ENCODE measurements around the gene PPP2R5A. TPM values are rescaled to one million over a fixed set of nuclear protein-coding genes. Genes with fewer than 3 reads are reported as not detected.
"Not testable (repeated sequence)": the region's sequence is repeated elsewhere in the genome, so short reads cannot be mapped to it uniquely, and the experiment has no call there.

The PPP2R5A gene
- total RNA-seq, 2 experiments from 2014 or later, result 42.7 to 44.0 TPM

GRCh38 chr1:212271823-212272485 lies 13.3 kb upstream of the PPP2R5A start:
- ATAC-seq (no peak), DNase-seq (no peak)
- H3K4me3 Mint-ChIP-seq, result no peak overlapping the region
- CTCF ChIA-PET, result interaction anchor here (0.6 to 1.3 kb wide), 2 partner anchors 201 to 1035 kb away, joined by 3 to 4 read pairs; no protein-coding TSS in a partner anchor
- H3K27ac Mint-ChIP-seq, result no peak overlapping the region
- peaks cover 20% of the 10 kb centered on the region for H3K27me3 Mint-ChIP-seq
- peaks cover 2% of the 10 kb centered on the region for H3K36me3 Mint-ChIP-seq
- H3K9me3 Mint-ChIP-seq (ENCODE audit: low read depth), result no peaks in the 10 kb centered on the region
- H3K4me1 Mint-ChIP-seq, result peaks cover 5% of the 10 kb centered on the region

- no peak overlapping the region for H3K4me3 Mint-ChIP-seq
- H3K9me3 Mint-ChIP-seq (ENCODE audit: low read depth), result no peaks in the 10 kb centered on the region
- CTCF ChIA-PET, result no interaction called here
- DNase-seq, result no peak
- H3K36me3 Mint-ChIP-seq, result peaks cover 5% of the 10 kb centered on the region
- ATAC-seq, result no peak
- no peak overlapping the region for H3K27ac Mint-ChIP-seq
- H3K4me1 Mint-ChIP-seq, result peaks cover 15% of the 10 kb centered on the region
- no peaks in the 10 kb centered on the region for H3K27me3 Mint-ChIP-seq
Observed at GRCh38 chr1:212281590-212281989, 3.6 kb upstream of the PPP2R5A start.

- DNase-seq (no peak), ATAC-seq (no peak)
- H3K27me3 Mint-ChIP-seq, result no peaks in the 10 kb centered on the region
- peak overlapping the region; percentile 96 for H3K27ac Mint-ChIP-seq
- CTCF ChIA-PET, result interaction anchor here (1.1 to 2.5 kb wide), 7 partner anchors 8 to 705 kb away, joined by 3 to 11 read pairs (median 5); partner anchors contain the start of genes DTL, INTS7 and SLC30A1
- no peaks in the 10 kb centered on the region for H3K9me3 Mint-ChIP-seq (ENCODE audit: low read depth)
- peak overlapping the region; percentile 90 for H3K4me3 Mint-ChIP-seq
- peaks cover 7% of the 10 kb centered on the region for H3K36me3 Mint-ChIP-seq
- H3K4me1 Mint-ChIP-seq, result peaks cover 26% of the 10 kb centered on the region
Observed at GRCh38 chr1:212283741-212284140, 1.5 kb upstream of the PPP2R5A start.

GRCh38 chr1:212284332-212284743 lies 872 bp upstream of the PPP2R5A start:
- no peak for ATAC-seq
- peak overlapping the region; percentile 90 for H3K4me3 Mint-ChIP-seq
- DNase-seq, result no peak
- no peaks in the 10 kb centered on the region for H3K9me3 Mint-ChIP-seq (ENCODE audit: low read depth)
- peaks cover 10% of the 10 kb centered on the region for H3K36me3 Mint-ChIP-seq
- H3K27me3 Mint-ChIP-seq, result no peaks in the 10 kb centered on the region
- CTCF ChIA-PET, result interaction anchor here (0.7 to 2.5 kb wide), 11 partner anchors 9 to 705 kb away, joined by 3 to 11 read pairs (median 3); partner anchors contain the start of genes DTL, INTS7 and SLC30A1
- peak overlapping the region; percentile 96 for H3K27ac Mint-ChIP-seq
- peaks cover 29% of the 10 kb centered on the region for H3K4me1 Mint-ChIP-seq

GRCh38 chr1:212285685-212286555 lies 710 bp downstream of the PPP2R5A start:
- H3K4me3 Mint-ChIP-seq, result peak overlapping the region; percentile 90
- no peaks in the 10 kb centered on the region for H3K9me3 Mint-ChIP-seq (ENCODE audit: low read depth)
- peak overlapping the region; percentile 87 for H3K27ac Mint-ChIP-seq
- no peaks in the 10 kb centered on the region for H3K27me3 Mint-ChIP-seq
- peaks cover 13% of the 10 kb centered on the region for H3K36me3 Mint-ChIP-seq
- CTCF ChIA-PET, result interaction anchor here (0.6 to 2.8 kb wide), 14 partner anchors 10 to 605 kb away, joined by 3 to 25 read pairs (median 4); partner anchors contain the start of genes DTL and INTS7
- peak; percentile 83 for DNase-seq
- ATAC-seq, result peak; percentile 17
- H3K4me1 Mint-ChIP-seq, result peaks cover 43% of the 10 kb centered on the region

- H3K4me1 Mint-ChIP-seq, result peaks cover 50% of the 10 kb centered on the region
- H3K27me3 Mint-ChIP-seq, result no peaks in the 10 kb centered on the region
- ATAC-seq (no peak), DNase-seq (no peak)
- H3K4me3 Mint-ChIP-seq, result peak overlapping the region; percentile 90
- H3K9me3 Mint-ChIP-seq (ENCODE audit: low read depth), result no peaks in the 10 kb centered on the region
- H3K36me3 Mint-ChIP-seq, result peaks cover 13% of the 10 kb centered on the region
- CTCF ChIA-PET, result interaction anchor here (0.6 to 2.8 kb wide), 15 partner anchors 9 to 606 kb away, joined by 3 to 25 read pairs (median 3); partner anchors contain the start of genes DTL and INTS7
- peak overlapping the region; percentile 87 for H3K27ac Mint-ChIP-seq
Observed at GRCh38 chr1:212286556-212287131, 1.4 kb downstream of the PPP2R5A start.

- H3K4me3 Mint-ChIP-seq, result peak overlapping the region; percentile 90
- no peak for DNase-seq
- CTCF ChIA-PET, result interaction anchor here (0.7 to 2.8 kb wide), 9 partner anchors 27 to 607 kb away, joined by 3 to 25 read pairs (median 7); partner anchors contain the start of genes DTL and INTS7
- ATAC-seq, result no peak
- peaks cover 57% of the 10 kb centered on the region for H3K4me1 Mint-ChIP-seq
- peak overlapping the region; percentile 87 for H3K27ac Mint-ChIP-seq
- no peaks in the 10 kb centered on the region for H3K9me3 Mint-ChIP-seq (ENCODE audit: low read depth)
- no peaks in the 10 kb centered on the region for H3K27me3 Mint-ChIP-seq
- H3K36me3 Mint-ChIP-seq, result peaks cover 13% of the 10 kb centered on the region
Observed at GRCh38 chr1:212287261-212287895, 2.2 kb downstream of the PPP2R5A start.

- H3K36me3 Mint-ChIP-seq, result peaks cover 13% of the 10 kb centered on the region
- not testable (repeated sequence) for H3K9me3 Mint-ChIP-seq (ENCODE audit: low read depth); DNase-seq; ATAC-seq; H3K27me3 Mint-ChIP-seq
- H3K27ac Mint-ChIP-seq, result peak overlapping the region; percentile 54
- CTCF ChIA-PET, result interaction anchor here (0.7 to 2.8 kb wide), 5 partner anchors 53 to 607 kb away, joined by 3 to 25 read pairs (median 11); partner anchors contain the start of genes DTL and INTS7
- peak overlapping the region; percentile 71 for H3K4me3 Mint-ChIP-seq
- H3K4me1 Mint-ChIP-seq, result peaks cover 61% of the 10 kb centered on the region
Observed at GRCh38 chr1:212287995-212288394, 2.8 kb downstream of the PPP2R5A start.

GRCh38 chr1:212288615-212289014 lies 3.4 kb downstream of the PPP2R5A start:
- DNase-seq (no peak), ATAC-seq (no peak)
- H3K27me3 Mint-ChIP-seq, result no peaks in the 10 kb centered on the region
- CTCF ChIA-PET, result no interaction called here
- peaks cover 63% of the 10 kb centered on the region for H3K4me1 Mint-ChIP-seq
- H3K4me3 Mint-ChIP-seq, result peak overlapping the region; percentile 41
- no peaks in the 10 kb centered on the region for H3K9me3 Mint-ChIP-seq (ENCODE audit: low read depth)
- peak overlapping the region; percentile 27 for H3K27ac Mint-ChIP-seq
- H3K36me3 Mint-ChIP-seq, result peaks cover 11% of the 10 kb centered on the region

GRCh38 chr1:212289262-212290077 lies 4.3 kb downstream of the PPP2R5A start:
- ATAC-seq, result no peak
- H3K9me3 Mint-ChIP-seq (ENCODE audit: low read depth), result no peaks in the 10 kb centered on the region
- peak overlapping the region; percentile 31 for H3K4me3 Mint-ChIP-seq
- H3K27ac Mint-ChIP-seq, result no peak overlapping the region
- no peak for DNase-seq
- H3K4me1 Mint-ChIP-seq, result peaks cover 58% of the 10 kb centered on the region
- CTCF ChIA-PET, result interaction anchor here (1.4 kb wide), 1 partner anchor 260 kb away, joined by 3 read pairs; no protein-coding TSS in a partner anchor
- H3K27me3 Mint-ChIP-seq, result no peaks in the 10 kb centered on the region
- H3K36me3 Mint-ChIP-seq, result peaks cover 10% of the 10 kb centered on the region

GRCh38 chr1:212290608-212291007 lies 5.4 kb downstream of the PPP2R5A start:
- no peaks in the 10 kb centered on the region for H3K27me3 Mint-ChIP-seq
- H3K4me3 Mint-ChIP-seq, result no peak overlapping the region
- ATAC-seq (no peak), DNase-seq (no peak)
- CTCF ChIA-PET, result interaction anchor here (0.6 to 1.8 kb wide), 20 partner anchors 17 to 595 kb away, joined by 3 to 19 read pairs (median 4); partner anchors contain the start of genes DTL and INTS7
- H3K36me3 Mint-ChIP-seq, result peaks cover 14% of the 10 kb centered on the region
- H3K27ac Mint-ChIP-seq, result peak overlapping the region; percentile 48
- H3K9me3 Mint-ChIP-seq (ENCODE audit: low read depth), result no peaks in the 10 kb centered on the region
- peaks cover 67% of the 10 kb centered on the region for H3K4me1 Mint-ChIP-seq
